Activated CD4-positive, alpha-beta T cell treated with anti-CD3 and anti-CD28 coated beads, Interleukin-2, amount 50 U/mL, for 48 hours (primary cell): ENCODE results near the gene ANKRD7.
A peak's percentile ranks its signal among the peaks of the same experiment; 100 is the strongest.

ENCODE experiments used
- DNase-seq, 2 experiments: peaks; one replicate each; pipeline ENCODE4 v3.0.0-alpha.2; 2020

ANKRD7 gene, protein sequence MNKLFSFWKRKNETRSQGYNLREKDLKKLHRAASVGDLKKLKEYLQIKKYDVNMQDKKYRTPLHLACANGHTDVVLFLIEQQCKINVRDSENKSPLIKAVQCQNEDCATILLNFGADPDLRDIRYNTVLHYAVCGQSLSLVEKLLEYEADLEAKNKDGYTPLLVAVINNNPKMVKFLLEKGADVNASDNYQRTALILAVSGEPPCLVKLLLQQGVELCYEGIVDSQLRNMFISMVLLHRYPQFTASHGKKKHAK

DNA sequence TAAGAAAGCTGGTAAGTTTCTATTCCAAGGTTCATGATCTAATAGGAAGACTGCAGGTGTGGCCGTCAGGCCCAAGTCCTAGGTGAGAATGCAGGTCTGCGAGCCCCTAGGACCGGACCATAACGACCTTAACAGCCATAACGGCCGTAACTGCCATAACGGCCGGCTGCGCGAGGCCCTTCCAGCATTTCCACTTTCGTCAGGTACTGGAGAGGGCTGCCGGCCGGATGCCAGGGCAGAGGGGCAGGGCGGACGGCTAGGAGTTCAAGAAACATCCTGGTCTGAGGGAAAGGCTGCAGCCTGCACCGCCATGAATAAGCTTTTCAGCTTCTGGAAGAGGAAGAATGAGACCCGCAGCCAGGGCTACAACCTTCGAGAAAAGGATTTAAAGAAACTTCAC lies at the start of gene ANKRD7:
TSS of gene ANKRD7 (plus strand) at position 184 of the 400 bp plus-strand sequence. CDS start at position 311, 127 bp downstream.
- no peak for DNase-seq

DNA sequence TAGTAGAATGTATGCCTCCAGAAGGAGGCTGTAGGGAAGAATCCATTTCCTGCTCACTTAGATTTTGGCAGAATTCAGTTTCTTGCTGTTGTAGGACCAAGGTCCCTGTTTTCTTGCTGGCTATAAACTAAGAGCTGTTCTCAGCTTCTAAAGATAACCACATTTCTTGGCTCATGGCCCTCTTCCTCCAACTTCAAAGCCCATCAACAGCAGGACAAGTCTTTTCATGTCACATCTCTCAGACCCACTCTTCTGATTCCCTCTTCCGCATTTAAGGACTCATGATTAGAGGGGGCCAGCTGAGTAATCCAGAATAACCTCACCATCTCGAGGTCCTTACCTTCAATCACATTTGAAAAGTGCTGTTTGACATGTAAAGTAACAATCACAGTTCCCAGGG lies 48.8 kb upstream of the ANKRD7 start:
- DNase-seq, result no peak

GRCh38 chr7:118179191-118179590 lies 45.3 kb upstream of the ANKRD7 start:
- DNase-seq, result no peak

GRCh38 chr7:118182593-118183427 lies 41.7 kb upstream of the ANKRD7 start:
- no peak for DNase-seq

DNA sequence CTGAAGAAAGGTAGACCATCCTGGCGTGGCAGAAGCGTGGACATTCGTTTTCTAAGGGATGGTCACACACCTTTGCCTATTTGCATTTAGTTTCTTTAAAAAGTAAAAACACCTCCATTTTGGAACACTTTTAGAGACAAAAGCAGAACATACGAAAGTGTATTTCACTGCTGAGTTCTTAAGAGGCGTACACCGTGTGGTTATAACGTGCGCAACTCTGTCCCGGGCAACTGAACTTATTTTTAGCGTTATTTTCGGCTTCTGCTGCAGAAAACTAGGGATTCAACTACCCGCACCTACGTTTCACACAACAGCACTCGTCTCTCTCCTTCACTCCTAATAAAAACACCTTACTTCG lies 41.1 kb upstream of the ANKRD7 start:
- DNase-seq, result peak in 1 of 2 experiments; percentile 7

- peak; percentile 96 for DNase-seq
Observed at GRCh38 chr7:118183786-118184564, 40.5 kb upstream of the ANKRD7 start, which contains the start of gene LSM8. Gene LSM8 (plus strand): TSS chr7:118184164. CDS start chr7:118184224, 60 bp downstream.

GRCh38 chr7:118184565-118184940 lies 40.0 kb upstream of the ANKRD7 start:
- DNase-seq, result no peak

DNA sequence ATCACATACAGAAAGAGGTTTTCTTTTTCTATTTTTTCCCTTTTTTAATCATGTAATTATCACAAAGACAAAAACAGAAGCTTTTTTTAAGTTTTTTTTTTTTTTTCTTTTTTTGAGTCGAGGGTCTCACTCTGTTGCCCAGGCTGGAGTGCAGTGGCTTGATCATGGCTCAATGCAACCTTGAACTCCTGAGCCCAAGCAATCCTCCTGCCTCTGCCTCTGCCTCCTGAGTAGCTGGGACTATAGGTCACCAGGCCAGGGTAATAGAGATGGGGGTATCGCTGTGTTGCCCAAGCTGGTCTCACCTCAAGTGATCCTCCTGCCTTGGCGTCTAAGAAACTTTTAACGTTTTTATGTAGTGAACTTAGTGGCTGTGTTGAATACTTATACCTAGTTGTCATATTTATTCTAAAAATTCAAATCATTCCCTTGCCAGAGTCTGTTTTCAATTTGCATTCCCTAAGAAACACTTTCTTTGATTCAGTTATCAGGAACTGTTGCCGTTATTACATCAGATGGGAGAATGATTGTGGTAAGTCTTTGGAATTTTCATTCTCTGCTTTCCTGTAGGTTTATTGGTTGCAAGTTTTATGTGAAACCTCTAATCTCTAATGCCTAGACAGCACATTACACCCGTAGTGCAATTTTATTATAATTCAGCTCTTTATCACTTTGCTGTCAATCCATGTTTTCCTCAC lies 39.2 kb upstream of the ANKRD7 start:
- DNase-seq, result no peak

DNA sequence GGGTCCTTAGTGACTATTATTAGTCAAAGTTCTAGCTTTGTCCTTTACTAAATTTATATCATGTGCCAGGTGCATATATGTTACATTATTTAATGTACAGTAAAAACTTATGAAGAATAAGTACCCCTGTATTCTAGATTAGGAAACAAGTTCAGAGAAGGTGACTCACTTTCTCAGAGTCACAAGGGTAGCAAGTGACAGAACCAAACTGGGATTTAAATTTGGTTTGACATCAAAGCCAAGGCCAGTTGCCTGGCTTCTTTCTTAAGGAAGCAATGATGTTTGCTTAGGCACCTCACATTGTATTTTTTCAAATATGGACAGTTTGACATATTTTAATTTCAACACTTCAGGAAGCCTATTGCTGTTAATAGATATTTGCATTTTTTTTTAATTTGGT lies 38.0 kb upstream of the ANKRD7 start:
- no peak for DNase-seq

DNA sequence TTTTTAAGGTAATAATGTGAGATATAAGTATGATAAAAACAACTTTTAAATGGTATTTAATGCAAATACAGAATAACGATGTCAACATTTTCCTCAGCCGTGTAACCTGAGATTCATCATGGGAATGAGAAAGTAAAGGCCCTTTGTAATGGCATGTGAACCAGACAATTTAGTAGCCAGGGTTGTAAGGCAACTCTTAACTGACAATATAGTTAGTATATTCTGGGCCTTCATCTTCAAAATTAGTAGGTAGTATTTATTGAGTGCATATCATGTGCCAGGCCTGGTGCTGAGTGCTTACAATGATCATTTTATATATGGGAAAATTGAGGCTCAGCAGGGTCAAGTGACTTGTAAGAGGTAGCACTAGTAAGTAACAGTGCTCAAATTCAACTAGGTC lies 29.9 kb upstream of the ANKRD7 start:
- no peak for DNase-seq

DNA sequence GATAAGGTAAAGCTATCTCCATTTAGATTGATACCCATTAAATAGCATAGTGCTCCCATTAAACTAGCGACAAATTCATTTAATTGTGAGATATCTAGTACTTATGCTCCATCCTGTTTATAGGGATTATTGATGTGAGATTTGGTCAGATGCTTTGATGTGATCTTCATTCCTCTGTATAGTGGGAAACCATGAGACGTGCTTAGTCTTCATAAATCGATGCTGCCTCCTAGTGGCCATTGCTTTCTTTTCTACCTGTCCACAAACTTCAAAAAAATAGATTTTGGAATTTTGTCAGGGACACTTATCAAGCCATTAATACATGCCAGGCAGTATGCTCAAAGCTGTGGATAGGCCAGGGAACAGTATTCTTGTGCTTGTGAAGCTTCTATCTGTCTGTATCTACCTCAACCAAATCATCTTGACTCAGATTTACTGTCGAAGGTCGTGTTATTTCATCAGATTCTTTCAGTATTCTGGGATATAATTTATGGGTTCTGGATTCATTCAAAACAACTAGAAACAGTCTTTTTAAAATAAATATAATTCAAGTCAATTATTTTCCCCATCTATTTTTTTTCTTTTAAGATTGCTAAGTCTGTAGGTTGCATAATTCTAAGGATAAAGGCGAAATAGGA lies 28.5 kb upstream of the ANKRD7 start:
- DNase-seq, result peak; percentile 33 to 59

DNA sequence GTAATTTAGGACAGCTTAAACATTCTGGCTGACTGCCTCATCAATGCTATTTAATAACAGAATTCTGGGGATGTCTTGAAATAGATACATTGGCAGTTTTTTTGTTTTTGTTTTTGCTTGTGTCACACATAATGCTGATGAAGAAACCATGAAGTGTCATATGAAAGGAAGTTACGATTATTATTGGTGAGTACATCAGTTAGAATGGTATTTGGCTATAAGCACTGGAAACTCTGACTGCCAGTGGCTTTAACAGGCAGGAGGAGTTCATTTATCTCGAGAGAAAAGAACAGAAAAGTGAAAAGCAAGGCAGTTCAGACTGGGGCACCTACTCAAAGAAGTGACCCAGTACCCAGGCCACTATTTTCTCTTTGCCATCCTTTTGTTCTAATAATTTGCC lies 22.4 kb upstream of the ANKRD7 start:
- DNase-seq, result no peak

- DNase-seq, result peak; percentile 60 to 70
Observed at GRCh38 chr7:118214051-118214832, 10.3 kb upstream of the ANKRD7 start.

GRCh38 chr7:118214833-118215182 lies 9.7 kb upstream of the ANKRD7 start:
- no peak for DNase-seq

DNA sequence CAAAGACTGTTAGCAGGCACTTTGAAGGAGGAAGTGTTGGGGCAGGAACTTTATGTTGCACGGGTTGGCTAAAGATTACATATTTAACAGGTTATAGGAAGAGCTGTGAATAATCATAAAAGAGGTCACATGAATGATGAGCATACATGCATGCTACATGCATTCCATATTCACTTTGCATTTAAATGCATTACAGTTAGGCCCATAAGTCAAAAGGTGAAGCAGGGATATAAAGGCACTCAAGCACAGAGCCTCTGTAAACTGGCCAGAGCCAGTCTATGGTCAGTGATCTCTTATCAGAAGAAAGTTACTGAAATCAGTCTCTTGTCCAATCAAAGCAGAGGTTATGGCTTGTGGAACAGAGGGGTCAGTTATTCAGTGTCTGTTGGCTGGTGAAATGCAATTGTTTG lies 7.3 kb upstream of the ANKRD7 start:
- DNase-seq, result no peak

GRCh38 chr7:118218413-118219156 lies 5.9 kb upstream of the ANKRD7 start:
- no peak for DNase-seq

DNA sequence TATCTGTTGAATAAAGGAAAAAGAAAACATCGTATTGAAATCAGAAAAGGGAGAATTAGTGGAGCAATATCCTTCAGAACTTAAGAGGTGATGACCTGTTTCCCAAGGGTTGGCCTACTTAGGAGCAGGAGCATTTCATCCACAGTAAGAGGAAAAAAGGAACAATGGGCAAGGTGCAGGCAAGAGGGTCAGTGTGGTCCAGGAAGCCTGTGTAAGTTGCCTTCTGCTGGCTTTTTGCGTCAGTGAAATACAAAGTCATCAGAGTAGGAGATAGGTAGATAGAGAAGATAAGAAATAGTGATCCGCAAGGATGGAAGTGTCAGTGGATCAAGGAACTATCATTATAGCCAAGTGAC lies 5.4 kb upstream of the ANKRD7 start:
- DNase-seq, result no peak

DNA sequence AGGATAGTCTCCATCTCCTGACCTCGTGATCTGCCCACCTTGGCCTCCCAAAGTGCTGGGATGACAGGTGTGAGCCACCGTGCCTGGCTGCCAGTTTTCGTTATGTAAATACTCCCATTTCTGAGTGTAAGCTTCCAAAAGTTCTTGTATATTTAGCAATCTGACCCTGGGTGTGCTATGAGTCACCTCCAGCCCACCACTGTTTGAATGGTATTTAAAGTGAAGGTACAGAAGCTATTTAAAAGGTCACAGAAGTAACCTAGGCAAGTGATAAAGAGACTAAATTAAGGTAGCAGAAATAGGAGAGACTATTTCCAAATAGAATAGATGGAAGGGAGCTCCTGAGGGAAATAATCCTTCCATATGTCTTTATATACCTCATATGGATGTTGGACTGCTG lies 3.9 kb upstream of the ANKRD7 start:
- DNase-seq, result no peak

GRCh38 chr7:118222591-118222990 lies 1.9 kb upstream of the ANKRD7 start:
- DNase-seq, result no peak

DNA sequence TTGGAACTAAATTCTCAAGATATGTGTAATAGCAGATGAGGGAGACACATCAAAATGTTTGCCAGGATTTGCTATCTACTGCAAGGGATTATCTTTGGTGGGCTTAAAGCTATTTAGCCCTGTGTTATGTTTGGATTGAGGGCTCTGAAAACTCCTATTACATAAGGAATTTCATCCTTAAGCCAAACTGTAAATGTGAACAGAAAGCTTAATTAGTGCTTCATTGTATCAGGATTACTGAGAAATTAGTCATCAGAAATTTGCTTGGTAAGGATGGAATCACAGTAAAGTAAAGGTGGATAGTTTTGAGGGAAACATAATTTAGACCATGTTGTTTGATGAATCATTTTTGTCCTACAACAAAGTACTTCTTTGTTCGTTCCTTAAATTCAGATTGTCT lies 8.3 kb downstream of the ANKRD7 start:
- no peak for DNase-seq

- no peak for DNase-seq
Observed at GRCh38 chr7:118233799-118234198, 9.3 kb downstream of the ANKRD7 start.
